Uterus (tissue), 4 donors: ENCODE data around the gene DDX20. TPM values are rescaled to one million over a fixed set of nuclear protein-coding genes. Genes with fewer than 3 reads are reported as not detected.

Experiments
- DNase-seq, 2 donors: peaks; one replicate each; pipeline ENCODE4 v3.0.0-alpha.2; 2019 to 2020
- H3K27ac ChIP-seq, 2 donors: fragments of 200-600 bp; sonication (generic); 1 replicate in 1 of 2; 2 replicates in 1 of 2; pipeline ENCODE4 v1.5.1; 2016 to 2018
- H3K27me3 ChIP-seq, 2 donors: fragments of 200-600 bp; sonication (generic); one replicate each; pipeline ENCODE4 v1.5.1; 2018 to 2019; ENCODE audit warnings: control low read depth in 1 of 2
- H3K36me3 ChIP-seq, 2 donors: fragments of 200-600 bp; sonication (generic); one replicate each; pipeline ENCODE4 v1.5.1; 2019; ENCODE audit warnings: control low read depth in 1 of 2
- H3K4me1 ChIP-seq, 2 donors: fragments of 200-600 bp; sonication (generic); one replicate each; pipeline ENCODE4 v1.5.1; 2018 to 2019; ENCODE audit warnings: control low read depth in 1 of 2
- H3K4me3 ChIP-seq, 2 donors: fragments of 200-600 bp; sonication (generic); 1 replicate in 1 of 2; 2 replicates in 1 of 2; pipeline ENCODE4 v1.5.1; 2018 to 2019; ENCODE audit warnings: mild to moderate bottlenecking in 1 of 2
- H3K9me3 ChIP-seq, 2 donors: fragments of 200-600 bp; sonication (generic); one replicate each; pipeline ENCODE4 v1.5.1; 2019; ENCODE audit warnings: control low read depth in 1 of 2
- POLR2A ChIP-seq, 2 donors: fragments of 450-650 bp; IDR thresholded peaks; one replicate each; pipeline ENCODE4 v1.6.1; 2016; ENCODE audit warnings: antibody characterized with exemption in 2 of 2, mild to moderate bottlenecking in 1 of 2, moderate library complexity in 1 of 2
- intact Hi-C: fragments of 100-400 bp; cut with DNase I; formaldehyde crosslinking; loops from one replicate; pipeline ENCODE4 v1.15.1; 2023; ENCODE audit warnings: low total_unique reads
- total RNA-seq, 4 donors: library from RNA; depleted of rRNA in 3 of 4; stranded (reverse); fragments of >200 nt in 3 of 4; gene quantifications; one replicate each; pipeline versions ENCODE4 v1.1.0 to v1.2.4, GENCODE V29; 2014 to 2023
- TF ChIP-seq, protein P1 (sequence below), 4 experiments: fragments of 200-600 bp in 2 of 4; fragments of 450-650 bp in 2 of 4; sonication (generic) in 2 of 4; IDR thresholded peaks; one replicate each; pipeline ENCODE4 v1.5.1; 2016 to 2019; ENCODE audit warnings: antibody characterized with exemption in 4 of 4, mild to moderate bottlenecking in 2 of 4, moderate library complexity in 1 of 4
- donor health status: DM: yes; HTN: yes; CAD: no.

DDX20 gene
- total RNA-seq, 4 donors from 2014 or later, result 13.3 to 38.2 (median 20.1) TPM

DNA sequence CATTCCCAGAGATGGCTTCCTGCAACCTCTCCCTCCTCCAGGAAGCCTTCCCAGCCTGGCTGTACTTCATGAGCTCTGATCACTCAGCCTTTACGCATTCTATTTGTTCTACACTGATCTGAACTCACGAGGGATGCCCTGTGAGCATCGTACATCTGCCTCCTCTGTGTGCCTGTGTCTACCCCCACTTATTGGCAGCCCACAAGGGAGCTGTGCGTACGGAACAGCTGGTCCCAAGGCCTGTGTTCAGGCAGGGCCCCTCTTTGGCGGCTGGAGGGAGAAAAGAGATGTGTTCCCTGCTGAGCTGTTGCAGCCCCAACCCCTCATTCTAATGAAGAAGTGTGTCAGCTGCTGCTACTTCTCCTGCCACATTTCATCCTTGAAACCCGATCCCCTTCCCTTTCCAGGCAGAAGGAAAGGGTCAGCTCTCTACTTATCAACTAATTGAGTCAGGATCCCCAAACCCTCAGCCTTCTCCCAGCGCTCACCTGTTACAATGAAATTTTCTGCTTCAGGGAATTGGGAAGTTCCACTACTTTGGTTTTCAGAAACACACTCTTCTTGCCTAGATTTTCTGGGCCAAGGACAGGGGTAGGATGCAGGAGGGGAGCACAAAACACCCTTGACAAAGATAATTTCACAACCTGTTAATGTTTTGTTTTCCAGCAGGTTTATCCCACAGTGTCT lies 19.7 kb upstream of the DDX20 start:
- Histone ChIP-seq H3K27ac (no peak overlapping the region), H3K4me1 (peaks cover 0 to 6% of the 10 kb centered on the region in 2 donors), H3K9me3 (no peaks in the 10 kb centered on the region), H3K36me3 (no peaks in the 10 kb centered on the region), H3K4me3 (no peak overlapping the region), H3K27me3 (no peaks in the 10 kb centered on the region)
- peak in 1 of 2 donors; percentile 11 for DNase-seq
- TF ChIP-seq, protein P1, sequence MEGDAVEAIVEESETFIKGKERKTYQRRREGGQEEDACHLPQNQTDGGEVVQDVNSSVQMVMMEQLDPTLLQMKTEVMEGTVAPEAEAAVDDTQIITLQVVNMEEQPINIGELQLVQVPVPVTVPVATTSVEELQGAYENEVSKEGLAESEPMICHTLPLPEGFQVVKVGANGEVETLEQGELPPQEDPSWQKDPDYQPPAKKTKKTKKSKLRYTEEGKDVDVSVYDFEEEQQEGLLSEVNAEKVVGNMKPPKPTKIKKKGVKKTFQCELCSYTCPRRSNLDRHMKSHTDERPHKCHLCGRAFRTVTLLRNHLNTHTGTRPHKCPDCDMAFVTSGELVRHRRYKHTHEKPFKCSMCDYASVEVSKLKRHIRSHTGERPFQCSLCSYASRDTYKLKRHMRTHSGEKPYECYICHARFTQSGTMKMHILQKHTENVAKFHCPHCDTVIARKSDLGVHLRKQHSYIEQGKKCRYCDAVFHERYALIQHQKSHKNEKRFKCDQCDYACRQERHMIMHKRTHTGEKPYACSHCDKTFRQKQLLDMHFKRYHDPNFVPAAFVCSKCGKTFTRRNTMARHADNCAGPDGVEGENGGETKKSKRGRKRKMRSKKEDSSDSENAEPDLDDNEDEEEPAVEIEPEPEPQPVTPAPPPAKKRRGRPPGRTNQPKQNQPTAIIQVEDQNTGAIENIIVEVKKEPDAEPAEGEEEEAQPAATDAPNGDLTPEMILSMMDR (IDR thresholded peaks at IDR 0.05), result no peak
- TF ChIP-seq POLR2A (IDR thresholded peaks at IDR 0.05), result no peak
- intact Hi-C loops, result no loop called here

DNA sequence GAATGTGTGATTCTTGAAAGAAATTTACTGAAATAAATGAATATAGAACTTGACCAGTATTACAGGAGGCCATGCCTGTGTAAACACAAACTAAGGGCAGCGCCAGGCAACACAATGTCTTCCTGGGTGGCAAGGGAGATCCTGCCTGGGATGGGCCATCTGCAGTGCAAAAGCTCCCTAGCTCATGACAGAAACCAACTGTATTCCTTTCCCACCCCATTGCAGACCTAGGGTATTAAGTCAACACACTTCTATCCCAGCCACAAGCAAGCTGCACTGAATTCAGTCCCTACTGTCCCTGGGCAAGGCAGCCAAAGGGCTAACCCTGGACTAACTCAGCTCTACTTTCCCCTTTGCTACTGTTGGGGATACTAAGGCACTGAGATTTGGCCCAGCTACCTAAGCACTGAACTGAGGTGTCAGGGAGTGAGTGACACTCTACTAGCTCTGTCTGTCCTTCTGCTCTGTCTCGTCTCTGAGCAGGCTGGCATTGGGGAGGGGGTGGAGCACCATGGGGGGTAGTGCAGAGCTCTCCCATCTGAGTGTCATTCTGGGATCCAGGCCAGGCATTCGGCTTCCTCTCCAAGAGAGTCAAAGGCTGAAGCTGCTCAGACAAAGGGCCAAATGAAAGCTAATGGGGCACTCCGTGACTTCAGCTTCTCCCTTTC lies 19.0 kb upstream of the DDX20 start:
- H3K4me3 ChIP-seq, result no peak overlapping the region
- no peaks in the 10 kb centered on the region for H3K27me3 ChIP-seq
- no peaks in the 10 kb centered on the region for H3K9me3 ChIP-seq
- H3K4me1 ChIP-seq, result peaks cover 0 to 6% of the 10 kb centered on the region in 2 donors
- peak overlapping the region in 1 of 2 donors; percentile 88 for H3K27ac ChIP-seq
- intact Hi-C loops, result no loop called here
- TF ChIP-seq, protein P1 (IDR thresholded peaks at IDR 0.05), result no peak
- no peak for TF ChIP-seq POLR2A (IDR thresholded peaks at IDR 0.05)
- DNase-seq, result peak in 1 of 2 donors; percentile 29
- H3K36me3 ChIP-seq, result no peaks in the 10 kb centered on the region

DNA sequence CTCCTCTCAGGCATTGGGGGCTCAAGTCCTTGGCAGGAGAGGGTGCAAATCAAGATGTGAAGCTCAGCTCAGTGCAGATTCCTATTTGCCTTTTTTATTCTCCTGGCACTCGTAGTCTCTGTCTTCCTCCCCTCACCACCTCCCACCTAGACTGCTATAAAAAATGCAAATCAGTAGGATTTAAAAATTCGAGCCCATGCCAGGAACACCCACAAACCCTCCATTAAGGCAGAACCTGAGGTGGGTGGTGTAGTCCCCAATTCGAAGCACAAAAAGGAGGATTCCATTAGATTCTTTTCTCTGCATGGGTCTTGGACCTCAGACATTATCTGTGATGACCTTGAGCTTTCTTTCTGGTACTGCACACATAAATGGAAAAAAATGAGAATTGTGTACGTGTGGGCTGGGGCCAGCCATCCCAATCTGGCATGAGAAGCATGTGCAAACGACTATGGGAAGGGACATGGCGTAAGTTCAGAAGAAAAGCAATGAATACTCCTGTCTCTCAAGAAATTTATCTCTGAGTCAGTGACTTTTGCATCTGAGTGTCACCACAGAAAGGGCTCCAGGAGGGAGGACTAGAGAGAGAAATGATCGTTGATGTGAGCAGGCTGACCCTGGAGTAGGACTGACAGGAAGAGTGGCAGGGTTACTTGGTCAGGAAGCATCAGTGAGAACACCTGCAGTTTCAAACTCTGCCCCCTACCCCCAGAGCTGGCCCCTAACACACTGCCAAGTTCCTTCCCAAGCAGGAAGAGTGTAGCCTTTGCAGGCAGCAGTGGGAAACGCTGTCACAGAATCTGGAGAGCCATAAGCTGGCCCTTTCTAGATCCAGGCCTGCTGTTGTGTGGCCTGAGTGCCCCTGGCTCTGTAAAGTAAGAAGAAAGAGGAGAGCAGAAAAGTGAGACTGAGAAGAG lies 18.2 kb upstream of the DDX20 start:
- no peaks in the 10 kb centered on the region for H3K27me3 ChIP-seq
- no peaks in the 10 kb centered on the region for H3K9me3 ChIP-seq
- H3K36me3 ChIP-seq, result no peaks in the 10 kb centered on the region
- H3K27ac ChIP-seq, result peak overlapping the region; percentile 84 to 88
- intact Hi-C loops, result no loop called here
- no peak for TF ChIP-seq POLR2A (IDR thresholded peaks at IDR 0.05)
- TF ChIP-seq, protein P1 (IDR thresholded peaks at IDR 0.05), result no peak
- H3K4me1 ChIP-seq, result peaks cover 0 to 6% of the 10 kb centered on the region in 2 donors
- peak in 1 of 2 donors; percentile 10 for DNase-seq
- H3K4me3 ChIP-seq, result peak overlapping the region in 1 of 2 donors; percentile 41

DNA sequence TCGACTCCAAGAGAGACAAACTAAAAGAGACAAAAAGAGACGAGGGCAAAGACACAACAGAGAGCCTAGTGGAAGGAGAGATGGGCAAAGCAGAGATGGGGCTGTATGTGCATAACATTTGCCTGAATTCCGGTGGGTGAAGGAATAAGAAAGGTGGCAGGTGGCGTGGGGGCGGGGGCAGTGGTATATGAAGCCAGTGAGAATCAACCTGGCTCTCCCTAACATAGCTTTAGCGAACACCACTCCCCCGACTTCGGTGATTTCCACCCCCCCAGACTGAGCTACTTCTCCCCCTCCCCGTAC lies 17.6 kb upstream of the DDX20 start:
- DNase-seq, result no peak
- TF ChIP-seq, protein P1 (IDR thresholded peaks at IDR 0.05), result no peak
- TF ChIP-seq POLR2A (IDR thresholded peaks at IDR 0.05), result no peak
- H3K27me3 ChIP-seq, result no peaks in the 10 kb centered on the region
- H3K9me3 ChIP-seq, result no peaks in the 10 kb centered on the region
- no peaks in the 10 kb centered on the region for H3K36me3 ChIP-seq
- H3K4me1 ChIP-seq, result peaks cover 0 to 6% of the 10 kb centered on the region in 2 donors
- peak overlapping the region; percentile 84 to 88 for H3K27ac ChIP-seq
- intact Hi-C loops, result no loop called here
- peak overlapping the region; percentile 38 to 41 for H3K4me3 ChIP-seq
